B cell (primary cell): Measurements from ENCODE around the gene DGKB. TPM values are rescaled to one million over a fixed set of nuclear protein-coding genes. Genes with fewer than 3 reads are reported as not detected.

Experiments used
- ATAC-seq: fragments of 200-7000 bp; cut with Tn5 transposase; one replicate; pipeline ENCODE4 v1.10.0; 2021; ENCODE audit warnings: low read depth, mild to moderate bottlenecking, moderate number of reproducible peaks, moderate library complexity
- CTCF ChIA-PET: fragments of 350-600 bp; sonication (Branson Sonifier 250); formaldehyde crosslinking; loops from one replicate; lab custom pipeline; 2021; ENCODE audit warnings: antibody characterized with exemption, inconsistent platforms; lab: Charles Lee
- POLR2A ChIA-PET: fragments of 350-600 bp; sonication (Branson Sonifier 250); formaldehyde crosslinking; loops from one replicate; lab custom pipeline; 2021; ENCODE audit warnings: antibody characterized with exemption; lab: Charles Lee
- DNase-seq: peaks from one replicate; pipeline ENCODE4 v3.0.0; 2013
- H2AFZ ChIP-seq: 2 replicates; pipeline ENCODE4 v1.6.1; 2012; ENCODE audit warnings: mild to moderate bottlenecking, low read depth, low read length; ENCODE audit not compliant: insufficient read depth, poor library complexity, severe bottlenecking
- H3K27ac ChIP-seq, 2 donors: 1 replicate in 1 of 2; 2 replicates in 1 of 2; pipeline ENCODE4 v1.5.1; 2012 to 2013; ENCODE audit warnings: low read length in 2 of 2, mild to moderate bottlenecking in 2 of 2, moderate library complexity in 1 of 2
- H3K27me3 ChIP-seq, 4 experiments: fragments of 200-600 bp in 1 of 4; sonication (generic) in 1 of 4; replicated peaks in 1 of 4; 1 replicate in 2 of 4; 2 replicates in 2 of 4; pipeline versions ENCODE4 v1.6.1 to v1.7.0; 2013 to 2016; ENCODE audit warnings: low read length in 3 of 4, mild to moderate bottlenecking in 2 of 4, mixed read lengths in 1 of 4, moderate library complexity in 1 of 4; ENCODE audit not compliant: insufficient read depth in 4 of 4, control insufficient read depth in 3 of 4; ENCODE audit errors: control extremely low read depth in 1 of 4
- H3K36me3 ChIP-seq, 2 experiments: replicated peaks in 1 of 2; 1 replicate in 1 of 2; 2 replicates in 1 of 2; pipeline versions ENCODE4 v1.6.1 to v1.7.1; 2013; ENCODE audit warnings: low read length in 1 of 2; ENCODE audit not compliant: insufficient read depth in 2 of 2, control insufficient read depth in 1 of 2; ENCODE audit errors: control extremely low read depth in 1 of 2, extremely low read depth in 1 of 2
- H3K4me1 ChIP-seq, 2 donors: fragments of 200-600 bp in 1 of 2; sonication (generic) in 1 of 2; 1 replicate in 1 of 2; 2 replicates in 1 of 2; pipeline versions ENCODE4 v1.5.1 to v1.6.1; 2013 to 2017; ENCODE audit warnings: low read length in 2 of 2; ENCODE audit not compliant: control insufficient read depth in 2 of 2, insufficient read depth in 2 of 2
- H3K4me2 ChIP-seq: replicated peaks from 2 replicates; pipeline ENCODE3; 2012; ENCODE audit warnings: mild to moderate bottlenecking, low read depth, low read length; ENCODE audit not compliant: poor library complexity, severe bottlenecking
- H3K4me3 ChIP-seq, 5 experiments: fragments of 200-600 bp in 1 of 5; sonication (generic) in 1 of 5; 1 replicate in 3 of 5; 2 replicates in 2 of 5; pipeline versions ENCODE4 v1.5.1 to v1.7.0; 2011 to 2016; ENCODE audit warnings: low read length in 4 of 5, mild to moderate bottlenecking in 4 of 5, low read depth in 2 of 5, control low read depth in 1 of 5, moderate library complexity in 1 of 5; ENCODE audit not compliant: insufficient read depth in 1 of 5; ENCODE audit errors: control extremely low read depth in 1 of 5, extremely low read depth in 1 of 5
- H3K79me2 ChIP-seq: fragments of 200-600 bp; sonication (generic); one replicate; pipeline ENCODE4 v1.6.0; 2016; ENCODE audit warnings: low read length; ENCODE audit not compliant: control insufficient read depth, insufficient read depth
- H3K9ac ChIP-seq: fragments of 200-600 bp; sonication (generic); 2 replicates; pipeline ENCODE4 v1.6.1; 2017; ENCODE audit warnings: mild to moderate bottlenecking, low read length, moderate library complexity
- H3K9me3 ChIP-seq, 3 donors: one replicate each; pipeline versions ENCODE4 v1.6.1 to v1.7.1; 2013; ENCODE audit warnings: low read length in 2 of 3; ENCODE audit not compliant: control insufficient read depth in 2 of 3, insufficient read depth in 1 of 3; ENCODE audit errors: control extremely low read depth in 1 of 3
- H4K20me1 ChIP-seq: 2 replicates; pipeline ENCODE4 v1.6.0; 2012; ENCODE audit warnings: mild to moderate bottlenecking, low read length; ENCODE audit not compliant: insufficient read depth, control insufficient read depth, poor library complexity, severe bottlenecking
- H3K27ac Mint-ChIP-seq: one replicate; pipeline ENCODE4 v1.8.0; 2021; ENCODE audit warnings: mixed read lengths
- H3K27me3 Mint-ChIP-seq: one replicate; pipeline ENCODE4 v1.8.0; 2021; ENCODE audit warnings: mixed read lengths
- H3K4me1 Mint-ChIP-seq: one replicate; pipeline ENCODE4 v1.8.0; 2021; ENCODE audit warnings: mixed read lengths
- H3K4me3 Mint-ChIP-seq: one replicate; pipeline ENCODE4 v1.8.0; 2021; ENCODE audit warnings: mixed read lengths
- H3K9me3 Mint-ChIP-seq: one replicate; pipeline ENCODE4 v1.8.0; 2022; ENCODE audit warnings: mixed read lengths; ENCODE audit not compliant: insufficient read depth
- EZH2 ChIP-seq: IDR thresholded peaks from 2 replicates; pipeline ENCODE4 v1.6.1; 2012; ENCODE audit warnings: borderline replicate concordance, low read depth, mild to moderate bottlenecking, moderate library complexity, low read length; ENCODE audit not compliant: insufficient read depth, poor library complexity, severe bottlenecking
- WGBS: methylation state at CpG from one replicate; pipeline ENCODE4 v1.1.5; 2013; ENCODE audit warnings: missing lambda C conversion rate; ENCODE audit not compliant: insufficient coverage; 5-methylcytosine and 5-hydroxymethylcytosine counted together
- intact Hi-C: fragments of 100-400 bp; cut with micrococcal nuclease; formaldehyde crosslinking; loops from one replicate; pipeline ENCODE4 v1.10.0; 2022
- polyA plus RNA-seq: library from polyadenylated mRNA; depleted of rRNA; stranded (reverse); fragments of >200 nt; gene quantifications from 2 replicates; pipeline ENCODE4 v1.2.3, GENCODE V29; 2012
- total RNA-seq, 2 donors: library from RNA; stranded (reverse); fragments of 120-200 nt in 1 of 2; gene quantifications; 1 replicate in 1 of 2; 2 replicates in 1 of 2; pipeline versions ENCODE4 v1.2.3 to v1.2.4, GENCODE V29; 2013 to 2022
- TF ChIP-seq, protein P1 (sequence below): fragments of 200-600 bp; IDR thresholded peaks from one replicate; pipeline ENCODE4 v1.8.0; 2022; ENCODE audit warnings: antibody characterized with exemption, mild to moderate bottlenecking

Gene DGKB
- total and polyA plus RNA-seq, 2 donors (not counting 1 experiment from before 2014, with no cell fraction given), result not detected

DNA sequence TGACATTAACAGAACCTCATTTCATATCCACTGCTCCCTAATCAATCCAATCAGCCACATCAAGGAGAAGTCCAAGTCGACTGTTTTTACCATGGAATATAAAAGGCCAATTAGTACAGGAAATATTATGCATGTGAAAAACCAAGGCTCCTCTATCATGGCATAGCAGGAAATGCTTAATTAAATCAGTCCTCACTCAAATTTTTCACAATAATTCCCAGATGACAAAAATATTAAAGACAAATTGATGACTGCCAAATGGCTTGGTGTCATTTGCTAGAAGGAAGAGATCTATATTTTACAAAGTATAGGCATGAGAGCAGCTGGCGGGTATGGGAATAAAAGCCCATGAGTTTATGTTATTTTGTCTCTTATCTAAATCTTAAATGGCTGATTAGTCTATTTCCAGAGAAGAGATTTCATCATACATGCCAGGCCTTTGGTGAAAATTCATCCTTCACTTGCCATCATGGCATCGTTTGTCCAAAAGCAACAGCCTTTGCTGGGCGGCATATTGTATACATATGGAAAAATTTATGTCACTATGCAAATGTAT, 219.6 kb downstream of the DGKB start:
- DNase-seq (no peak), ATAC-seq (no peak)
- no peaks in the 10 kb centered on the region for H3K79me2 ChIP-seq
- H3K9ac ChIP-seq, result no peak overlapping the region
- H3K4me3 ChIP-seq, result no peak overlapping the region
- ChIA-PET CTCF (no interaction called here), POLR2A (no interaction called here)
- no peaks in the 10 kb centered on the region for H4K20me1 ChIP-seq
- H3K27ac Mint-ChIP-seq, result no peak overlapping the region
- intact Hi-C loops, result no loop called here
- H3K36me3 ChIP-seq, result no peaks in the 10 kb centered on the region
- TF ChIP-seq, protein P1, sequence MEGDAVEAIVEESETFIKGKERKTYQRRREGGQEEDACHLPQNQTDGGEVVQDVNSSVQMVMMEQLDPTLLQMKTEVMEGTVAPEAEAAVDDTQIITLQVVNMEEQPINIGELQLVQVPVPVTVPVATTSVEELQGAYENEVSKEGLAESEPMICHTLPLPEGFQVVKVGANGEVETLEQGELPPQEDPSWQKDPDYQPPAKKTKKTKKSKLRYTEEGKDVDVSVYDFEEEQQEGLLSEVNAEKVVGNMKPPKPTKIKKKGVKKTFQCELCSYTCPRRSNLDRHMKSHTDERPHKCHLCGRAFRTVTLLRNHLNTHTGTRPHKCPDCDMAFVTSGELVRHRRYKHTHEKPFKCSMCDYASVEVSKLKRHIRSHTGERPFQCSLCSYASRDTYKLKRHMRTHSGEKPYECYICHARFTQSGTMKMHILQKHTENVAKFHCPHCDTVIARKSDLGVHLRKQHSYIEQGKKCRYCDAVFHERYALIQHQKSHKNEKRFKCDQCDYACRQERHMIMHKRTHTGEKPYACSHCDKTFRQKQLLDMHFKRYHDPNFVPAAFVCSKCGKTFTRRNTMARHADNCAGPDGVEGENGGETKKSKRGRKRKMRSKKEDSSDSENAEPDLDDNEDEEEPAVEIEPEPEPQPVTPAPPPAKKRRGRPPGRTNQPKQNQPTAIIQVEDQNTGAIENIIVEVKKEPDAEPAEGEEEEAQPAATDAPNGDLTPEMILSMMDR, result no peak
- TF ChIP-seq EZH2, result no peak
- H3K4me1 Mint-ChIP-seq, result no peaks in the 10 kb centered on the region
- H3K4me3 Mint-ChIP-seq, result no peak overlapping the region
- no peaks in the 10 kb centered on the region for H3K9me3 Mint-ChIP-seq
- H2AFZ ChIP-seq, result no peak overlapping the region
- H3K27me3 ChIP-seq, result no peaks in the 10 kb centered on the region
- no CpG with 5 or more reads among the region's 4 CpGs for WGBS
- no peaks in the 10 kb centered on the region for H3K27me3 Mint-ChIP-seq
- no peak overlapping the region for H3K27ac ChIP-seq
- H3K4me1 ChIP-seq, result no peaks in the 10 kb centered on the region
- no peaks in the 10 kb centered on the region for H3K9me3 ChIP-seq
- H3K4me2 ChIP-seq, result no peak overlapping the region

DNA sequence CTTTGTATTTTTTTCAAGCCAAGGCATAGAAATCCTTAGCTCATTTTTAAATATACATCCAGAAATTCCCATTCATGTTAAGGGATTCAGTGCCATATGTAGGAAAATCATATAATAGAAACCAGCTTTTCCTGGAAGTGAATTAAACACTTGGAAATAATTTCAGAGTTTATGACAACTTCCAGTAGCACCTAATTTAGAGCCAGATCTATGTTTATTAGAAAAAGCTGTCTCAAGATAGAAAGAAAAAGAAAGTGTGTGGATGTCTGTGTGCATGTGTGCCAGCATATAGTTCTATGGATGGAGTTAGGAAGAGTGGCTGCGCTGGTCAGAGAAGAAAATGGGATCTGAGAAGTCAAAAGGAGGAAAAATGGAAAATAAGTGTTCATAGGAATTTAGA, 225.7 kb downstream of the DGKB start:
- Histone ChIP-seq H4K20me1 (no peaks in the 10 kb centered on the region), H3K9me3 (no peaks in the 10 kb centered on the region), H3K36me3 (no peaks in the 10 kb centered on the region), H3K4me3 (no peak overlapping the region), H3K27me3 (no peaks in the 10 kb centered on the region), H3K4me1 (no peaks in the 10 kb centered on the region), H3K9ac (no peak overlapping the region), H3K27ac (no peak overlapping the region), H2AFZ (no peak overlapping the region), H3K79me2 (no peaks in the 10 kb centered on the region), H3K4me2 (no peak overlapping the region)
- DNase-seq (no peak), ATAC-seq (no peak)
- ChIA-PET CTCF (interaction anchor here (1.3 kb wide), 1 partner anchor 15 kb away, joined by 7 read pairs; no protein-coding TSS in a partner anchor), POLR2A (no interaction called here)
- TF ChIP-seq, protein P1, result no peak
- no peak for TF ChIP-seq EZH2
- Mint-ChIP-seq H3K4me3 (no peak overlapping the region), H3K4me1 (no peaks in the 10 kb centered on the region), H3K27me3 (no peaks in the 10 kb centered on the region), H3K27ac (no peak overlapping the region), H3K9me3 (no peaks in the 10 kb centered on the region)
- intact Hi-C loops, result no loop called here
- WGBS, result 75% methylated on average over 1 of the region's 1 CpG
